HEK293 (cell line): ENCODE measurements around the gene ETNK1.

Source experiments
- PRDM1 ChIP-seq: fragments of 450-650 bp; formaldehyde crosslinking; IDR thresholded peaks from 2 replicates; pipeline ENCODE4; 2016; ENCODE audit warnings: missing biosample characterization, missing genetic modification characterization
- RBAK ChIP-seq: fragments of 450-650 bp; formaldehyde crosslinking; IDR thresholded peaks from 2 replicates; pipeline ENCODE4 v1.5.1; 2016; ENCODE audit warnings: missing biosample characterization, missing genetic modification characterization
- TCF7L2 ChIP-seq: IDR thresholded peaks from 2 replicates; pipeline ENCODE4 v1.6.1; 2011; ENCODE audit warnings: low read depth, mild to moderate bottlenecking, inconsistent platforms, low read length, moderate library complexity, borderline replicate concordance
- ZBTB1 ChIP-seq: fragments of 450-650 bp; formaldehyde crosslinking; IDR thresholded peaks from 2 replicates; pipeline ENCODE4 v1.5.1; 2016; ENCODE audit warnings: missing biosample characterization, missing genetic modification characterization
- ZNF10 ChIP-seq: fragments of 450-650 bp; formaldehyde crosslinking; IDR thresholded peaks from 2 replicates; pipeline ENCODE4 v1.5.1; 2017; ENCODE audit warnings: missing biosample characterization, missing genetic modification characterization
- ZNF175 ChIP-seq: fragments of 450-650 bp; formaldehyde crosslinking; IDR thresholded peaks from 2 replicates; pipeline ENCODE4 v1.5.1; 2016; ENCODE audit warnings: missing biosample characterization, missing genetic modification characterization
- TF ChIP-seq, protein P1 (sequence below): fragments of 450-650 bp; formaldehyde crosslinking; IDR thresholded peaks from 2 replicates; pipeline ENCODE4 v1.5.1; 2016; ENCODE audit warnings: missing biosample characterization, missing genetic modification characterization
- TF ChIP-seq, protein P2 (sequence below): fragments of 450-650 bp; formaldehyde crosslinking; IDR thresholded peaks from 2 replicates; pipeline ENCODE4 v1.5.1; 2016; ENCODE audit warnings: missing biosample characterization, missing genetic modification characterization
- TF ChIP-seq, protein P3 (sequence below): fragments of 450-650 bp; formaldehyde crosslinking; IDR thresholded peaks from 2 replicates; pipeline ENCODE4 v1.5.1; 2016; ENCODE audit warnings: missing biosample characterization, missing genetic modification characterization

DNA sequence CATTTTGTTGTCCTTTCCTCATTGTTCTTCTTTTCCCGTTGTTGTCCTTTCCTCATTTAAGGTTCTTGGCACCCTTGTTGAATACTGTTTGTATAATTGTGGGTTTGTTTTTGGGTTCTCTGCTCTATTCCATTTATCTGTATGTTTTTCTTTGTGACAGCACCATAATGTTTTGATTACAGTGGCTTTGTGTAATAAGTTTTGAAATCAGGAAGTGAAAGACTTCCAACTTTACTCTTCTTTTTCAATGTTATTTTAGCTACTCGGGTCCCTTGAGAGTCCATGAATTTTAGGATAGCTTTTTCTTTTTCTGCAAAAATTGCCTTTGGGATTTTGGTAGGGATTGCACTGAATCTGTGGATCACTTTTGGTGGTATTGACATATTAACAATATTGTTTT lies 28.1 kb downstream of the ETNK1 start:
- TF ChIP-seq ZNF175 (tag by site-specific recombination) (no peak), RBAK (no peak), ZNF10 (tag by site-specific recombination) (no peak), ZBTB1 (no peak), TCF7L2 (no peak), PRDM1 (tag by site-specific recombination) (no peak)
- TF ChIP-seq, protein P1, sequence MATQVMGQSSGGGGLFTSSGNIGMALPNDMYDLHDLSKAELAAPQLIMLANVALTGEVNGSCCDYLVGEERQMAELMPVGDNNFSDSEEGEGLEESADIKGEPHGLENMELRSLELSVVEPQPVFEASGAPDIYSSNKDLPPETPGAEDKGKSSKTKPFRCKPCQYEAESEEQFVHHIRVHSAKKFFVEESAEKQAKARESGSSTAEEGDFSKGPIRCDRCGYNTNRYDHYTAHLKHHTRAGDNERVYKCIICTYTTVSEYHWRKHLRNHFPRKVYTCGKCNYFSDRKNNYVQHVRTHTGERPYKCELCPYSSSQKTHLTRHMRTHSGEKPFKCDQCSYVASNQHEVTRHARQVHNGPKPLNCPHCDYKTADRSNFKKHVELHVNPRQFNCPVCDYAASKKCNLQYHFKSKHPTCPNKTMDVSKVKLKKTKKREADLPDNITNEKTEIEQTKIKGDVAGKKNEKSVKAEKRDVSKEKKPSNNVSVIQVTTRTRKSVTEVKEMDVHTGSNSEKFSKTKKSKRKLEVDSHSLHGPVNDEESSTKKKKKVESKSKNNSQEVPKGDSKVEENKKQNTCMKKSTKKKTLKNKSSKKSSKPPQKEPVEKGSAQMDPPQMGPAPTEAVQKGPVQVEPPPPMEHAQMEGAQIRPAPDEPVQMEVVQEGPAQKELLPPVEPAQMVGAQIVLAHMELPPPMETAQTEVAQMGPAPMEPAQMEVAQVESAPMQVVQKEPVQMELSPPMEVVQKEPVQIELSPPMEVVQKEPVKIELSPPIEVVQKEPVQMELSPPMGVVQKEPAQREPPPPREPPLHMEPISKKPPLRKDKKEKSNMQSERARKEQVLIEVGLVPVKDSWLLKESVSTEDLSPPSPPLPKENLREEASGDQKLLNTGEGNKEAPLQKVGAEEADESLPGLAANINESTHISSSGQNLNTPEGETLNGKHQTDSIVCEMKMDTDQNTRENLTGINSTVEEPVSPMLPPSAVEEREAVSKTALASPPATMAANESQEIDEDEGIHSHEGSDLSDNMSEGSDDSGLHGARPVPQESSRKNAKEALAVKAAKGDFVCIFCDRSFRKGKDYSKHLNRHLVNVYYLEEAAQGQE (tag by site-specific recombination) = no peak
- TF ChIP-seq, protein P2, sequence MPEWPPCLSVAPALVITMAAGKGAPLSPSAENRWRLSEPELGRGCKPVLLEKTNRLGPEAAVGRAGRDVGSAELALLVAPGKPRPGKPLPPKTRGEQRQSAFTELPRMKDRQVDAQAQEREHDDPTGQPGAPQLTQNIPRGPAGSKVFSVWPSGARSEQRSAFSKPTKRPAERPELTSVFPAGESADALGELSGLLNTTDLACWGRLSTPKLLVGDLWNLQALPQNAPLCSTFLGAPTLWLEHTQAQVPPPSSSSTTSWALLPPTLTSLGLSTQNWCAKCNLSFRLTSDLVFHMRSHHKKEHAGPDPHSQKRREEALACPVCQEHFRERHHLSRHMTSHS (tag by site-specific recombination) = no peak
- TF ChIP-seq, protein P3, sequence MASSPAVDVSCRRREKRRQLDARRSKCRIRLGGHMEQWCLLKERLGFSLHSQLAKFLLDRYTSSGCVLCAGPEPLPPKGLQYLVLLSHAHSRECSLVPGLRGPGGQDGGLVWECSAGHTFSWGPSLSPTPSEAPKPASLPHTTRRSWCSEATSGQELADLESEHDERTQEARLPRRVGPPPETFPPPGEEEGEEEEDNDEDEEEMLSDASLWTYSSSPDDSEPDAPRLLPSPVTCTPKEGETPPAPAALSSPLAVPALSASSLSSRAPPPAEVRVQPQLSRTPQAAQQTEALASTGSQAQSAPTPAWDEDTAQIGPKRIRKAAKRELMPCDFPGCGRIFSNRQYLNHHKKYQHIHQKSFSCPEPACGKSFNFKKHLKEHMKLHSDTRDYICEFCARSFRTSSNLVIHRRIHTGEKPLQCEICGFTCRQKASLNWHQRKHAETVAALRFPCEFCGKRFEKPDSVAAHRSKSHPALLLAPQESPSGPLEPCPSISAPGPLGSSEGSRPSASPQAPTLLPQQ (tag by site-specific recombination) = no peak
